HepG2 (cell line): Measurements from ENCODE around the gene PSMB8. TPM values are rescaled to one million over a fixed set of nuclear protein-coding genes. Genes with fewer than 3 reads are reported as not detected.
A peak's percentile ranks its signal among the peaks of the same experiment; 100 is the strongest.

ENCODE experiments used
- ARNTL ChIP-seq: sonication (generic); formaldehyde crosslinking; IDR thresholded peaks from 2 replicates; pipeline ENCODE4 v1.4.0; 2020; ENCODE audit warnings: mild to moderate bottlenecking, missing genetic modification reagents
- ATF5 ChIP-seq: sonication (generic); formaldehyde crosslinking; IDR thresholded peaks from 2 replicates; pipeline ENCODE4 v1.4.0; 2020; ENCODE audit warnings: mild to moderate bottlenecking, low read depth, missing genetic modification reagents
- ATF7-NPFF ChIP-seq: sonication (generic); formaldehyde crosslinking; IDR thresholded peaks from 2 replicates; pipeline ENCODE4 v1.8.1; 2023; ENCODE audit warnings: mild to moderate bottlenecking, low read depth, missing genetic modification reagents, moderate library complexity
- BCL3 ChIP-seq: sonication (generic); formaldehyde crosslinking; IDR thresholded peaks from 2 replicates; pipeline ENCODE4 v1.5.1; 2020; ENCODE audit warnings: mild to moderate bottlenecking, missing genetic modification reagents, moderate library complexity
- BCLAF1 ChIP-seq: fragments of 450-650 bp; IDR thresholded peaks from 2 replicates; pipeline ENCODE4 v1.6.1; 2017; ENCODE audit warnings: mild to moderate bottlenecking
- CCDC6 ChIP-seq: sonication (generic); formaldehyde crosslinking; IDR thresholded peaks from 2 replicates; pipeline ENCODE4 v1.8.1; 2022; ENCODE audit warnings: mild to moderate bottlenecking, missing genetic modification reagents, moderate library complexity
- EEA1 ChIP-seq: sonication (generic); formaldehyde crosslinking; IDR thresholded peaks from 2 replicates; pipeline ENCODE4 v1.5.1; 2020; ENCODE audit warnings: mild to moderate bottlenecking, missing genetic modification reagents, borderline replicate concordance
- GLI4 ChIP-seq: sonication (generic); formaldehyde crosslinking; IDR thresholded peaks from 2 replicates; pipeline ENCODE4 v1.5.1; 2020; ENCODE audit warnings: missing genetic modification reagents, mild to moderate bottlenecking, moderate library complexity, borderline replicate concordance
- IKZF4 ChIP-seq: sonication (generic); formaldehyde crosslinking; IDR thresholded peaks from 2 replicates; pipeline ENCODE4 v1.5.1; 2020; ENCODE audit warnings: borderline replicate concordance, mild to moderate bottlenecking, low read depth, missing genetic modification reagents; ENCODE audit errors: not compliant biosample characterization
- KLF13 ChIP-seq: sonication (generic); formaldehyde crosslinking; IDR thresholded peaks from 2 replicates; pipeline ENCODE4 v1.4.0; 2020; ENCODE audit warnings: mild to moderate bottlenecking, missing genetic modification reagents
- MEIS1 ChIP-seq: sonication (generic); formaldehyde crosslinking; IDR thresholded peaks from 2 replicates; pipeline ENCODE4 v1.9.0; 2021; ENCODE audit warnings: mild to moderate bottlenecking, missing genetic modification reagents, moderate library complexity, borderline replicate concordance
- NFATC3 ChIP-seq: sonication (generic); formaldehyde crosslinking; IDR thresholded peaks from 2 replicates; pipeline ENCODE4 v1.5.1; 2020; ENCODE audit warnings: mild to moderate bottlenecking, missing genetic modification reagents
- PATZ1 ChIP-seq: sonication (generic); formaldehyde crosslinking; IDR thresholded peaks from 2 replicates; pipeline ENCODE4 v1.4.0; 2020; ENCODE audit warnings: missing genetic modification reagents
- SALL2 ChIP-seq: sonication (generic); formaldehyde crosslinking; IDR thresholded peaks from 2 replicates; pipeline ENCODE4 v1.8.1; 2023; ENCODE audit warnings: mild to moderate bottlenecking, missing genetic modification reagents, inconsistent platforms
- ZFYVE20 ChIP-seq: sonication (generic); formaldehyde crosslinking; IDR thresholded peaks from 2 replicates; pipeline ENCODE4 v1.8.0; 2023; ENCODE audit warnings: low read depth, mild to moderate bottlenecking, moderate library complexity, missing genetic modification reagents, borderline replicate concordance
- ZNF274 ChIP-seq: sonication (generic); formaldehyde crosslinking; IDR thresholded peaks from 2 replicates; pipeline ENCODE4 v1.5.1; 2020; ENCODE audit warnings: mild to moderate bottlenecking, missing genetic modification reagents
- ZNF33B ChIP-seq: sonication (generic); formaldehyde crosslinking; IDR thresholded peaks from 2 replicates; pipeline ENCODE4 v1.5.1; 2020; ENCODE audit warnings: mild to moderate bottlenecking, missing genetic modification reagents
- ZNF546 ChIP-seq: sonication (generic); formaldehyde crosslinking; conservative IDR thresholded peaks from 2 replicates; pipeline ENCODE4 v1.8.1; 2023; ENCODE audit warnings: mild to moderate bottlenecking, missing genetic modification reagents
- polyA plus RNA-seq, 8 experiments: library from polyadenylated mRNA; depleted of rRNA in 3 of 8; stranded (reverse) in 7 of 8; unstranded in 1 of 8; fragments of >200 nt; fragmentation: Illumina TruSeq in 4 of 8; extraction: Trizol in 4 of 8; gene quantifications; 2 replicates each; pipeline versions ENCODE4 v1.2.1 to v1.2.3, GENCODE V29; 2011 to 2016; ENCODE audit warnings: low read depth in 4 of 8, missing spikeins in 1 of 8, mixed read lengths in 1 of 8; ENCODE audit not compliant: insufficient read depth in 1 of 8
- total RNA-seq, 5 experiments: library from RNA; depleted of rRNA; stranded (reverse); fragments of >200 nt; fragmentation: Illumina TruSeq; extraction: Trizol; gene quantifications; 2 replicates each; pipeline ENCODE4 v1.2.3, GENCODE V29; 2016; ENCODE audit warnings: low read depth in 1 of 5

The PSMB8 gene
- total and polyA plus RNA-seq, 2 of the 13 experiments (the other 11 are each of a cell fraction or from before 2014, with no cell fraction given), result 30.7 to 64.7 TPM

- no peak for TF ChIP-seq KLF13 (CRISPR knock-in tag)
- TF ChIP-seq ZNF274 (CRISPR knock-in tag), result peak; percentile 83
- 0 out of 2 replicates have a peak, but pooled peaks have one; percentile 33 for TF ChIP-seq CCDC6
- 0 out of 2 replicates have a peak, but pooled peaks have one; percentile 74 for TF ChIP-seq GLI4
- TF ChIP-seq ATF7-NPFF (CRISPR knock-in tag), result peak; percentile 4; the same call in 1 of the 2 replicates
- TF ChIP-seq EEA1 (CRISPR knock-in tag), result peak; percentile 80; the same call in 1 of the 2 replicates
- no peak for TF ChIP-seq BCLAF1
- TF ChIP-seq ZFYVE20, result 0 out of 2 replicates have a peak, but pooled peaks have one; percentile 33
- peak; percentile 72 for TF ChIP-seq IKZF4 (CRISPR knock-in tag)
- TF ChIP-seq ATF5, result no peak
- no peak for TF ChIP-seq ZNF546
- TF ChIP-seq BCL3 (CRISPR knock-in tag), result peak; percentile 56; the same call in 1 of the 2 replicates
- TF ChIP-seq ZNF33B (CRISPR knock-in tag), result 0 out of 2 replicates have a peak, but pooled peaks have one; percentile 32
- TF ChIP-seq NFATC3 (CRISPR knock-in tag), result 0 out of 2 replicates have a peak, but pooled peaks have one; percentile 19
- TF ChIP-seq MEIS1 (CRISPR knock-in tag), result 0 out of 2 replicates have a peak, but pooled peaks have one; percentile 18
- TF ChIP-seq ARNTL, result 0 out of 2 replicates have a peak, but pooled peaks have one; percentile 38
- peak; percentile 72 for TF ChIP-seq PATZ1 (CRISPR knock-in tag)
- TF ChIP-seq SALL2 (CRISPR knock-in tag), result 0 out of 2 replicates have a peak, but pooled peaks have one; percentile 26
Observed at GRCh38 chr6:32837651-32838113, 6.2 kb downstream of the PSMB8 start (continued).
